HEK293T (cell line): Measurements from ENCODE around the gene EFHC2.

Experiments
- CTCF ChIA-PET: fragments of 350-600 bp; formaldehyde crosslinking; extraction: SDS; loops from one replicate; lab custom pipeline; 2021; ENCODE audit warnings: antibody characterized with exemption, inconsistent platforms; lab: Yijun Ruan, JAX
- POLR2A ChIA-PET: fragments of 350-600 bp; formaldehyde crosslinking; extraction: SDS; loops from one replicate; lab custom pipeline; 2020; ENCODE audit warnings: antibody characterized with exemption, inconsistent platforms; lab: Yijun Ruan, JAX
- DNase-seq: peaks from one replicate; pipeline ENCODE4 v3.0.0; 2012; ENCODE audit warnings: mixed read lengths; ENCODE audit errors: extremely low spot score
- BHLHE40 ChIP-seq: fragments of 450-650 bp; IDR thresholded peaks from 2 replicates; pipeline ENCODE4 v1.6.1; 2016; ENCODE audit warnings: mild to moderate bottlenecking, moderate library complexity, borderline replicate concordance
- CTBP1 ChIP-seq: fragments of 450-650 bp; IDR thresholded peaks from 2 replicates; pipeline ENCODE4 v1.6.1; 2016; ENCODE audit warnings: borderline replicate concordance
- ELF4 ChIP-seq: fragments of 450-650 bp; IDR thresholded peaks from 2 replicates; pipeline ENCODE4 v1.6.1; 2017; ENCODE audit warnings: antibody characterized with exemption
- FOXA1 ChIP-seq: fragments of 450-650 bp; IDR thresholded peaks from 2 replicates; pipeline ENCODE4 v1.6.1; 2016; ENCODE audit warnings: mild to moderate bottlenecking
- FOXK2 ChIP-seq: fragments of 450-650 bp; IDR thresholded peaks from 2 replicates; pipeline ENCODE4 v1.6.1; 2016; ENCODE audit warnings: mild to moderate bottlenecking
- HDGF ChIP-seq: fragments of 450-650 bp; IDR thresholded peaks from 2 replicates; pipeline ENCODE4 v1.6.1; 2017; ENCODE audit warnings: antibody characterized with exemption, borderline replicate concordance
- L3MBTL2 ChIP-seq: fragments of 450-650 bp; conservative IDR thresholded peaks from 2 replicates; pipeline ENCODE4 v1.6.1; 2016; ENCODE audit warnings: mild to moderate bottlenecking
- LEF1 ChIP-seq: fragments of 450-650 bp; IDR thresholded peaks from 2 replicates; pipeline ENCODE4 v1.6.1; 2017; ENCODE audit warnings: mild to moderate bottlenecking, borderline replicate concordance
- NFRKB ChIP-seq: fragments of 450-650 bp; IDR thresholded peaks from 2 replicates; pipeline ENCODE4 v1.6.1; 2016; ENCODE audit warnings: mild to moderate bottlenecking, moderate library complexity
- SUZ12 ChIP-seq: fragments of 450-650 bp; IDR thresholded peaks from 2 replicates; pipeline ENCODE4 v1.6.1; 2016; ENCODE audit warnings: mild to moderate bottlenecking
- TARDBP ChIP-seq: fragments of 450-650 bp; IDR thresholded peaks from 2 replicates; pipeline ENCODE4 v1.6.1; 2016
- ZNF384 ChIP-seq: fragments of 450-650 bp; IDR thresholded peaks from 2 replicates; pipeline ENCODE4 v1.6.1; 2016
- TF ChIP-seq, protein P1 (sequence below): fragments of 450-650 bp; IDR thresholded peaks from 2 replicates; pipeline ENCODE4 v1.6.1; 2016

Gene EFHC2

DNA sequence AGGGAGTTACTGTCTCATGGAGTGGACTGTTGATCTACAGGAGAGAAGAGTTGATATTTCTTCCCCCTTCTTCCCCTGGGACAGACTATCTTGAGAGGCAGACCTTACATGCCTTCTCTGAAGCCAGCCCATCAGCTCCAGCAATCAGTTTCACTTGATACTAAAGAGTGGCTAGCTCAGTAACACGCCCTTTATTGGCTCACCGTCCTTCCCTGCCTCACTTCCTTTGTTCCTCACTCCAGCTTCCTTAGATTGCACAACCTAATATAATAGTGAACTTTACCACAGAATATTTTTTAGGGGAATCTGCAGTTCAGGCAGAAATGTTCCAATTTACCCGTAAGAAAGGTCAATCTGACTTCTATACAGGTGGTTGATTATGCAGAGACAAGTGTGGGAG, 242.2 kb downstream of the EFHC2 start:
- no peak for TF ChIP-seq TARDBP
- no peak for TF ChIP-seq HDGF
- TF ChIP-seq FOXK2, result no peak
- TF ChIP-seq, protein P1, sequence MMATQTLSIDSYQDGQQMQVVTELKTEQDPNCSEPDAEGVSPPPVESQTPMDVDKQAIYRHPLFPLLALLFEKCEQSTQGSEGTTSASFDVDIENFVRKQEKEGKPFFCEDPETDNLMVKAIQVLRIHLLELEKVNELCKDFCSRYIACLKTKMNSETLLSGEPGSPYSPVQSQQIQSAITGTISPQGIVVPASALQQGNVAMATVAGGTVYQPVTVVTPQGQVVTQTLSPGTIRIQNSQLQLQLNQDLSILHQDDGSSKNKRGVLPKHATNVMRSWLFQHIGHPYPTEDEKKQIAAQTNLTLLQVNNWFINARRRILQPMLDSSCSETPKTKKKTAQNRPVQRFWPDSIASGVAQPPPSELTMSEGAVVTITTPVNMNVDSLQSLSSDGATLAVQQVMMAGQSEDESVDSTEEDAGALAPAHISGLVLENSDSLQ, result no peak
- TF ChIP-seq L3MBTL2, result no peak
- no peak for TF ChIP-seq ZNF384
- TF ChIP-seq BHLHE40, result no peak
- TF ChIP-seq ELF4, result no peak
- ChIA-PET POLR2A (no interaction called here), CTCF (no interaction called here)
- DNase-seq, result no peak

DNA sequence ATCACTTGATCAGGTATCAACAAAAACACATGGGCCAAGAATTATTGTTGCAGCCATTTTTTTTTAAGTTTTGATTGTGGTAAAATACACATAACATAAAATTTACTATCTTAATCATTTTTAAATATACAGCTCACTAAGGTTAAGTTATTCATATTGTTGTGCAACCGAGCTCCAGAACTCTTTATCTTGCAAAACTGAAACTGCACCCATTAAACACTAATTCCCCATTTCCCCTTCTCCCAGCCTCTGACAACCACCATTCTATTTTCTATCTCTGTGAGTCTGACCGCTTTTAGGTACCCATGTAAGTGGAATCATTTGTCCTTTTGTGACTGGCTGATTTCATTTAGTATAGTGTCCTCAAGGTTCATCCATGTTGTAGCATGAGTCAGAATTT, 244.1 kb downstream of the EFHC2 start:
- ChIA-PET POLR2A (no interaction called here), CTCF (no interaction called here)
- TF ChIP-seq LEF1 (no peak), ZNF384 (no peak), NFRKB (no peak), ELF4 (no peak), CTBP1 (no peak), FOXA1 (no peak), SUZ12 (no peak), L3MBTL2 (no peak)
- TF ChIP-seq, protein P1, result no peak
- no peak for DNase-seq
